CD8-positive, alpha-beta memory T cell (primary cell): ENCODE data around the gene EEPD1. TPM values are rescaled to one million over a fixed set of nuclear protein-coding genes. Genes with fewer than 3 reads are reported as not detected.

ENCODE experiments used
- CTCF ChIA-PET: fragments of 350-600 bp; sonication (Branson Sonifier 250); formaldehyde crosslinking; loops from one replicate; lab custom pipeline; 2021; ENCODE audit warnings: antibody characterized with exemption; lab: Charles Lee
- POLR2A ChIA-PET: fragments of 350-600 bp; sonication (Branson Sonifier 250); formaldehyde crosslinking; loops from one replicate; lab custom pipeline; 2021; ENCODE audit warnings: antibody characterized with exemption; lab: Charles Lee
- DNase-seq, 5 donors: peaks; one replicate each; pipeline versions ENCODE4 v3.0.0 to v3.0.0-alpha.2; 2020 to 2022; ENCODE audit warnings: mixed read lengths in 1 of 5
- H3K27ac ChIP-seq: one replicate; pipeline ENCODE4 v1.7.0; 2013; ENCODE audit warnings: low read depth, mild to moderate bottlenecking, low read length, moderate library complexity
- H3K27me3 ChIP-seq: 2 replicates; pipeline ENCODE4 v1.7.0; 2013; ENCODE audit warnings: low read length, mild to moderate bottlenecking; ENCODE audit not compliant: insufficient read depth, poor library complexity, severe bottlenecking
- H3K36me3 ChIP-seq: 2 replicates; pipeline ENCODE4 v1.7.0; 2013; ENCODE audit warnings: mild to moderate bottlenecking, low read length, moderate library complexity; ENCODE audit not compliant: insufficient read depth
- H3K4me1 ChIP-seq: 2 replicates; pipeline ENCODE4 v1.7.0; 2013; ENCODE audit warnings: mild to moderate bottlenecking, low read length, moderate library complexity; ENCODE audit not compliant: insufficient read depth
- H3K4me3 ChIP-seq: 2 replicates; pipeline ENCODE4 v1.7.0; 2013; ENCODE audit warnings: mild to moderate bottlenecking, low read length
- H3K9me3 ChIP-seq: 2 replicates; pipeline ENCODE4 v1.7.0; 2013; ENCODE audit warnings: mild to moderate bottlenecking, low read length
- H3K27ac Mint-ChIP-seq, 8 donors: one replicate each; pipeline ENCODE4 v1.8.0; 2020 to 2021; ENCODE audit warnings: mixed read lengths in 8 of 8, mild to moderate bottlenecking in 6 of 8, inconsistent platforms in 3 of 8, moderate library complexity in 3 of 8
- H3K27me3 Mint-ChIP-seq, 2 donors: one replicate each; pipeline ENCODE4 v1.8.0; 2020 to 2021; ENCODE audit warnings: mixed read lengths in 2 of 2, mild to moderate bottlenecking in 1 of 2, moderate library complexity in 1 of 2
- H3K36me3 Mint-ChIP-seq, 3 donors: one replicate each; pipeline ENCODE4 v1.8.0; 2020 to 2021; ENCODE audit warnings: mixed read lengths in 3 of 3, inconsistent platforms in 1 of 3, mild to moderate bottlenecking in 1 of 3
- H3K4me1 Mint-ChIP-seq, 3 donors: one replicate each; pipeline ENCODE4 v1.8.0; 2020 to 2021; ENCODE audit warnings: mixed read lengths in 3 of 3, inconsistent platforms in 1 of 3, mild to moderate bottlenecking in 1 of 3
- H3K4me3 Mint-ChIP-seq, 7 donors: one replicate each; pipeline ENCODE4 v1.8.0; 2020 to 2021; ENCODE audit warnings: mixed read lengths in 7 of 7, mild to moderate bottlenecking in 6 of 7, moderate library complexity in 4 of 7, inconsistent platforms in 2 of 7
- H3K9me3 Mint-ChIP-seq, 5 donors: one replicate each; pipeline ENCODE4 v1.8.0; 2020 to 2022; ENCODE audit warnings: mixed read lengths in 5 of 5, mild to moderate bottlenecking in 3 of 5, moderate library complexity in 2 of 5, inconsistent platforms in 1 of 5
- polyA plus RNA-seq: library from polyadenylated mRNA; unstranded; fragments of 300-500 nt; fragmentation: Illumina TruSeq; gene quantifications from one replicate; pipeline ENCODE4 v1.2.3, GENCODE V29; 2021
- total RNA-seq, 2 experiments: library from RNA; stranded (reverse); gene quantifications; one replicate each; pipeline ENCODE4 v1.2.3, GENCODE V29; 2021

EEPD1 gene
- total and polyA plus RNA-seq, 3 experiments from 2014 or later = 0.66 to 15.0 (median 0.84) TPM

DNA sequence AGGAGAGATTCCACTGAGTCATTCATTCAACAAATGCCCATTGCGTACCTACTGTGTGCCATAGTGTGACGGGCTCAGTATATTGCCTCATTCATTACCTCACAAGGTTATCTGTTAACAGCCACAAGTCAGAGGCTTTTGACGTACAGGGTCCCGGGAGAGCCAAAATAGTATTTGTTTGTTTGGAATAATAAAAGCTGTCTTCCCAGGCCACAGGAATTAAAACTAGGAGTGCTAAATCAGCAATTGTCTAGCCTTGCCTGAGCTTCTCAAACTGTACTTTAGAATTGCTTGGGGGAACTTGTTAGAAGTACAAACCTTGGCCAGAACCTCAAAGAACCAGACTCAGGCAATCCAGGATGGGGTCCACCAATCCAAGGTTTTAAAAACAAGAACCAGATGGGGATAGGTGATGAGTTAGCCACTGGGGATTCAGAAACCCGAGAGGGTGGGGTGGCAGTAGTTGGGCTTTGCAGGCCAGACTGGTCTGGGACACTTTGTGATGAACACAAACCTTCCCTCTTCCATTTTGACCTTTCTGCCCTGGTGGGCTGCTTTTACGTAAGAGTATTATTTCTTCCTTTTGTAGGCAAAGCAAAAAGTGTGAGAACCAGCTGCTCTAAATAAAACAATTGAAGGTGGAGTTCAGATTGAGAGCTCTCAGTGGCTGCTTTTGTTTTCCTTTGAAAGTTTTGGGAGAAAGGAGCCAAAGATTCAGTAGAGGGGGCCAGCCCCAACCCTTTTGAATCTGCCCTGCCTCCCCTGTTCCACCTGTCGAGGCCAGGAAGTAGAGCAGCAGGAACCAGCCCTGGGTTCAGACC is 123.6 kb downstream of the EEPD1 start:
- H3K4me1 ChIP-seq = peaks cover 11% of the 10 kb centered on the region
- CTCF ChIA-PET = no interaction called here
- no peaks in the 10 kb centered on the region for H3K36me3 ChIP-seq
- H3K27ac Mint-ChIP-seq = no peak overlapping the region
- POLR2A ChIA-PET = no interaction called here
- H3K27ac ChIP-seq = no peak overlapping the region
- H3K9me3 Mint-ChIP-seq = no peaks in the 10 kb centered on the region
- H3K4me1 Mint-ChIP-seq = peaks cover 3 to 30% (median 24%) of the 10 kb centered on the region in 3 donors
- no peaks in the 10 kb centered on the region for H3K9me3 ChIP-seq
- peaks cover 0 to 6% of the 10 kb centered on the region in 2 donors for H3K27me3 Mint-ChIP-seq
- H3K4me3 ChIP-seq = no peak overlapping the region
- DNase-seq = no peak
- no peak overlapping the region for H3K4me3 Mint-ChIP-seq
- no peaks in the 10 kb centered on the region for H3K27me3 ChIP-seq
- no peaks in the 10 kb centered on the region for H3K36me3 Mint-ChIP-seq

DNA sequence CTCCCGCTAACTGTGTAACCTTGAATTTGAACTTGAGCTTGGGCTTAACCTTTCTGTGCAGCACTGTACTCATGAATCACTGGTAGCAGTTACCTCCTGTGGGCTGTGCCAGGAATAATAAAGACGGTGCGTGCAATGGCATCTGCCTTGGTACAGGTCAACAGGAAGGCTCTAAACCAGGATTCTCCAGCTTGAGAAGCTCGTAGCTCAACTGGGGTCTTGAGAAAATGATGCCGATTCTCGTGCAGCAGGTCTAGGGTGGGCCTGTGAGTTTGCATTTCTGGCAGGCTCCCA is 124.1 kb downstream of the EEPD1 start:
- H3K36me3 ChIP-seq = no peaks in the 10 kb centered on the region
- peaks cover 0 to 6% of the 10 kb centered on the region in 2 donors for H3K27me3 Mint-ChIP-seq
- no peaks in the 10 kb centered on the region for H3K27me3 ChIP-seq
- no peak overlapping the region for H3K4me3 ChIP-seq
- no peaks in the 10 kb centered on the region for H3K36me3 Mint-ChIP-seq
- no peak overlapping the region for H3K27ac ChIP-seq
- ChIA-PET CTCF (interaction anchor here (1.8 kb wide), 1 partner anchor 10 kb away, joined by 5 read pairs; no protein-coding TSS in a partner anchor), POLR2A (no interaction called here)
- H3K4me3 Mint-ChIP-seq = no peak overlapping the region
- no peaks in the 10 kb centered on the region for H3K9me3 ChIP-seq
- DNase-seq = no peak
- no peak overlapping the region for H3K27ac Mint-ChIP-seq
- H3K9me3 Mint-ChIP-seq = no peaks in the 10 kb centered on the region
- peaks cover 15% of the 10 kb centered on the region for H3K4me1 ChIP-seq
- peaks cover 3 to 35% (median 27%) of the 10 kb centered on the region in 3 donors for H3K4me1 Mint-ChIP-seq

DNA sequence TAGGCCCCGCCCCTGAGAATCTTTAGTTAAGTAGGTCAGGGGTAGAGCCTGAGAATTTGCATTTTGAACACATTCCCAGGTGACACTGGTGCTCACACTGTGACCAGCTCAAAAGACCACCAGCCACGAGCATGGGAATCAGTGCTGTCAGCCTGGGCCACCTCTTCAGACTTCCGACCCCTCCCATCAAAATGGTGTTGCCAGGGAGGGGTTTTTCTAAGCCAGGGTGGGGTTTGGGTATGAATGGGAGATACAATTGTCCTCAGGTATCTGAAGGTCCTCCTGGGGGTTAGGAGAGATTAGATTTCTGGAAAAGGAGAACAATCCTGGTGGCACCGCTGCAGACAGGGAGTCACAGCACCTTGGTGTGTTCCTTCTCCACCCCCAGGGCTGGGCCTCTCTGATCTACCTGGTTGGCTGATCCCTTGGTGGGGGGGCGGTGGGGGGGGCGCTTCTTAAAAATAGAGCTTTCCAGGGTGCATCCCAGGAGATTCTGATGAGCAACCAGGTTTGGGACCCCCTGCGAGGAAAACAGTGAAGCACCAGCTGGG is 125.1 kb downstream of the EEPD1 start:
- Histone ChIP-seq H3K4me3 (no peak overlapping the region), H3K4me1 (peaks cover 23% of the 10 kb centered on the region), H3K27ac (no peak overlapping the region), H3K9me3 (no peaks in the 10 kb centered on the region), H3K36me3 (no peaks in the 10 kb centered on the region), H3K27me3 (no peaks in the 10 kb centered on the region)
- Mint-ChIP-seq H3K36me3 (no peaks in the 10 kb centered on the region), H3K27me3 (peaks cover 0 to 6% of the 10 kb centered on the region in 2 donors), H3K27ac (no peak overlapping the region), H3K9me3 (no peaks in the 10 kb centered on the region), H3K4me3 (no peak overlapping the region), H3K4me1 (peaks cover 7 to 44% (median 37%) of the 10 kb centered on the region in 3 donors)
- ChIA-PET POLR2A (no interaction called here), CTCF (interaction anchor here (1.8 kb wide), 1 partner anchor 9 kb away, joined by 5 read pairs; no protein-coding TSS in a partner anchor)
- DNase-seq = no peak

DNA sequence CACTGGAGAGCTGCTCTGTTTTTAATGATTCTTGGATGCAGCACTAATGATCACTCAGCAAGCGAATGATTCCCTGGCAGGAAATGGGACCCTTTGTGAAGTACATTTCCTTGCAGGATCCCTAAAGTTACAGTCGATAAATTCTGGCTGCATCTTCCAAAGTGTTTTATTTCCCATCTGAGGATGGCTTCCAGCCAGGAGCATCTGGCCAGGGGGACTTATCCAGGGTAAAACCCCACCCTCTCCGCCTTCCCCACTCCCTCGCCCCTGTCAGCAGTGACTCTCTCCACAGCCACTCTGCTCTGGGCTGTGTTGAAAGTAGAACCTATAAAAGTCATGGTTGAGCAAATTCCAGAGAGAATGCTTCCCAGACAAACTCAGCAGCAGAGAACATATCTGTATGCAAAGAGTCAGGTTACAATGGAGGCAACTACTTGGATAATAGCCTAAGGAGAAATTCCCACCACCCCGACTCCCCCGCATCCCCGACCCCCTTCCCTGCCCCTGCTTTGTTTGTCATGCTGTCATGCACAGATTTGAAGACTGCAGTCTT is 125.6 kb downstream of the EEPD1 start:
- no peak overlapping the region for H3K4me3 Mint-ChIP-seq
- Histone ChIP-seq H3K27ac (no peak overlapping the region), H3K27me3 (no peaks in the 10 kb centered on the region), H3K36me3 (no peaks in the 10 kb centered on the region), H3K9me3 (no peaks in the 10 kb centered on the region), H3K4me1 (peaks cover 26% of the 10 kb centered on the region), H3K4me3 (no peak overlapping the region)
- DNase-seq = no peak
- POLR2A ChIA-PET = no interaction called here
- CTCF ChIA-PET = interaction anchor here (1.8 kb wide), 1 partner anchor 8 kb away, joined by 5 read pairs; no protein-coding TSS in a partner anchor
- peaks cover 0 to 6% of the 10 kb centered on the region in 2 donors for H3K27me3 Mint-ChIP-seq
- H3K27ac Mint-ChIP-seq = no peak overlapping the region
- no peaks in the 10 kb centered on the region for H3K9me3 Mint-ChIP-seq
- no peaks in the 10 kb centered on the region for H3K36me3 Mint-ChIP-seq
- H3K4me1 Mint-ChIP-seq = peaks cover 13 to 50% (median 42%) of the 10 kb centered on the region in 3 donors

DNA sequence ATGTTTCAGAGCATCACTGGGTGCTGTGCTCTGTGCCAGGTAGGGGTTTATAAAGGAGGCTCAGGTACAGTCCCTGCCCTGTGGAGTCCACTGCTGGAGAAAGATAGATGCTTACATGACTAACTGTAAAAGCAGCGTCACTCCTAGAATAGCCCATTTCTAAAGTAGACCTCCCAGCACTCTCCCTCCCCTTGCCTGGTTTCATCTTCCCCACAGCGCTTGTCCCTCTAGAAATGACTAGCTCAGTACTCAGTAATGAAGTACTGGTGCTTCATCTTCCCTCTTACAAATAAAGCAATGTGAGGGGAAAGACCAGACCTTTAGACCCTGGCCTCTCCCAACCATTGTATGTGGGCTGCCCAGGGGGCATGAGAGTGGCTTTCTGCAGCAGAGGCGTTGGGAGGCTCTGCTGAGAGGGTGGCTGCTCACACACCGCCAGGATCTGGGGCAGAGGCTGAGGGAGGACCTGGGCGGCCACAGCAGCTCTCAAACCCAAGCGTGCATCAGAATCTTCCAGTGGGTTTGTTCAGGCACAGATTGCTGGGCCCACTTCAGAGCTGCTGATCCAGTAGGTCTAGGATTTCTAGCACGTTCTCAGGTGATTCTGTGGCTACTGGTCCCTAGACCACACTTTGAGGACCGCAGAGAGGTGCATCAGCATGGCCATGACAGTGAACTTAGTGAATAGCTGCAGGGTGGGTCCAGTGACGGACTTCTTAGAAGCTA is 126.3 kb downstream of the EEPD1 start:
- Histone ChIP-seq H3K36me3 (no peaks in the 10 kb centered on the region), H3K4me1 (peaks cover 29% of the 10 kb centered on the region), H3K27me3 (no peaks in the 10 kb centered on the region), H3K27ac (no peak overlapping the region), H3K4me3 (no peak overlapping the region), H3K9me3 (no peaks in the 10 kb centered on the region)
- H3K27me3 Mint-ChIP-seq = peaks cover 0 to 6% of the 10 kb centered on the region in 2 donors
- no peaks in the 10 kb centered on the region for H3K36me3 Mint-ChIP-seq
- no peak for DNase-seq
- POLR2A ChIA-PET = no interaction called here
- H3K27ac Mint-ChIP-seq = peak overlapping the region in 4 of 8 donors; percentile 9 to 84 (median 66)
- no peaks in the 10 kb centered on the region for H3K9me3 Mint-ChIP-seq
- peaks cover 19 to 56% (median 49%) of the 10 kb centered on the region in 3 donors for H3K4me1 Mint-ChIP-seq
- peak overlapping the region in 2 of 7 donors; percentile 1 to 51 for H3K4me3 Mint-ChIP-seq
- CTCF ChIA-PET = no interaction called here

DNA sequence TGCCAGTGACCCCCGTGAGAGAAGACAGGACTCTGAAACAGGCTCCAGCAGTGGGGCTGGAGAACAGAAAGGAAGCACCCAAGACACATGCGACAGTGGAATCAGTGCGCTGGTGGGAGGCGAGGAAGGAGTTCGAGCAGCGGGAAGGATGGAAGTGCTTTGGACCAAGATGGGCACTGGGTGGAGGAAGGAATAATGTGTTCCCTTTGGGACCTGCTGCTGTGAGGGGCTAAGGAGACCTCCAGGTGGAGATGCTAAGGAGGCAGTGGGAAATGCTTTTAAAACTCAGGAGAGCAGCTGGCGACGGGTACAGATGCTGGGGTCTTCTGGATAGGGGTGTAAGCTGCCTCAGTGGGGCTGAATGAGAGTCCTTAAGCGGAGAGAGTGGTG is 126.9 kb downstream of the EEPD1 start:
- Mint-ChIP-seq H3K4me3 (peak overlapping the region in 3 of 7 donors; percentile 1 to 51 (median 47)), H3K27me3 (peaks cover 0 to 7% of the 10 kb centered on the region in 2 donors), H3K36me3 (no peaks in the 10 kb centered on the region), H3K9me3 (no peaks in the 10 kb centered on the region), H3K27ac (peak overlapping the region in 5 of 8 donors; percentile 17 to 84 (median 51)), H3K4me1 (peaks cover 24 to 62% (median 54%) of the 10 kb centered on the region in 3 donors)
- H3K27ac ChIP-seq = no peak overlapping the region
- peaks cover 33% of the 10 kb centered on the region for H3K4me1 ChIP-seq
- DNase-seq = no peak
- ChIA-PET CTCF (interaction anchor here (0.5 kb wide), 1 partner anchor 270 kb away, joined by 3 read pairs; no protein-coding TSS in a partner anchor), POLR2A (no interaction called here)
- H3K9me3 ChIP-seq = no peaks in the 10 kb centered on the region
- H3K27me3 ChIP-seq = no peaks in the 10 kb centered on the region
- no peak overlapping the region for H3K4me3 ChIP-seq
- no peaks in the 10 kb centered on the region for H3K36me3 ChIP-seq

DNA sequence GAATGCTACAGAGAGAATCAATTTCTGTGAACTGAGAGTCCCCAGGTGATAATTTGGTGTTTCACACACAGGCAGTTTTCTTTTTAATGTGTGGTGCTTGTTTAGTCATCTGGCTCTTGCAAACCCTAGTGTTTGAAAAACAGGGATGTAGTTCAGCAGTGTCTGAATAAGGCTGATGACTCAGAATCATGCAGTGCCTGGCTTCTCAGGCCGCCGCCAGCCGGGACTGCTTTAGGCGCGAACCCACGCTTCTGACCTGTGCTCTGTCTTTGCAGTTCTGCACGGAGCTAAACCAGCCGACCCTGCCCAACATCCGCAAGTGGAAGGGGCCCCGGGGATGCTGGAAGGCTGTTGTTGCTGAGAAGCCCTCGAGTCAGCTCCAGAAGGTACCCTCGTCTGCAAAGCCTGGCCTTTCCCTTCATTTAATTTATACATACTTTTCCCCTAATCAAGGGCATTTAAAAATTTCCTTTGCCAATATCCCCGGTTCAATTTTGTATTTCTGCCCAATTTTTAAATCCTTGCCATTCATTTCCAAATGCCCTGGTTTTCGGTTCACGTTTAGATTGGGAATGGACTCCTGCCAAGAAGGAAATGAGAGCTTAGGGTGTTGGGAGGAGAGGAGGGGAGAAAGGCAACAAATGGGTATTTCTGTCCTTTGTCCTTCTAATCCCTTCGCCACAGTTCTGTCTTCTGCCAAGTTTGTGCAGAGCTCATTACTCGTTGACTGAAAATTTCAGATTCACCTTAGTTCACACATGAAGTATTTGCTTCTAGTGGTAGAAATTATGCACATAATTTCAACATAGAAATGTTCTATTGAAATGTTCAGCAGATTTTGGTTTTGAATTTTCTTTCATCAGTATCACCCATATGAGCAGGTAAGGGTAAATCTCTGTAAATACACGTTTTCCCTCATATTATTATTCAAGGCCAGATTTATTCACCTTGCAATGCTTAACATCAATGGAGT is 128.1 kb downstream of the EEPD1 start:
- H3K9me3 Mint-ChIP-seq = no peaks in the 10 kb centered on the region
- peaks cover 0 to 7% of the 10 kb centered on the region in 2 donors for H3K27me3 Mint-ChIP-seq
- no peaks in the 10 kb centered on the region for H3K9me3 ChIP-seq
- no peak overlapping the region for H3K27ac ChIP-seq
- H3K4me1 ChIP-seq = peaks cover 44% of the 10 kb centered on the region
- peaks cover 30 to 74% (median 66%) of the 10 kb centered on the region in 3 donors for H3K4me1 Mint-ChIP-seq
- H3K36me3 ChIP-seq = no peaks in the 10 kb centered on the region
- ChIA-PET CTCF (interaction anchor here (1.1 kb wide), 1 partner anchor 303 kb away, joined by 3 read pairs; no protein-coding TSS in a partner anchor), POLR2A (no interaction called here)
- DNase-seq = no peak
- H3K4me3 Mint-ChIP-seq = peak overlapping the region in 3 of 7 donors; percentile 13 to 47 (median 40)
- no peaks in the 10 kb centered on the region for H3K36me3 Mint-ChIP-seq
- peak overlapping the region in 7 of 8 donors; percentile 10 to 73 (median 56) for H3K27ac Mint-ChIP-seq
- H3K4me3 ChIP-seq = no peak overlapping the region
- H3K27me3 ChIP-seq = no peaks in the 10 kb centered on the region
